Fibroblast of lung (primary cell): Measurements from ENCODE around the gene MPZ.

ENCODE experiments used
- CTCF ChIP-seq, 2 donors: IDR thresholded peaks in 1 of 2; conservative IDR thresholded peaks in 1 of 2; 1 replicate in 1 of 2; 2 replicates in 1 of 2; pipeline ENCODE4 v1.5.1; 2011 to 2012; ENCODE audit warnings: low read length in 2 of 2, control low read depth in 1 of 2, inconsistent platforms in 1 of 2, low read depth in 1 of 2, mild to moderate bottlenecking in 1 of 2
- EZH2 ChIP-seq: IDR thresholded peaks from 2 replicates; pipeline ENCODE4 v1.5.1; 2012; ENCODE audit warnings: low read length, control low read depth, mild to moderate bottlenecking; ENCODE audit errors: missing control alignments

- TF ChIP-seq CTCF (conservative IDR thresholded peaks at IDR 0.05 in 1 of 2, IDR thresholded peaks at IDR 0.05 in 1 of 2; ENCODE audit: low read depth in 1 of 2, low read length in 2 of 2) (no peak), EZH2 (no peak)
These were observed 50.0 kb downstream of the MPZ start for GRCh38 chr1:161259765-161260164.
